Trophoblast cell (in vitro differentiated cells and primary cell): Measurements from ENCODE around the gene TMEM86B.

Source experiments
- DNase-seq, 2 donors: peaks; one replicate each; pipeline ENCODE4 v3.0.0-alpha.2; 2016
- H2AFZ ChIP-seq: 2 replicates; pipeline ENCODE4 v1.6.1; 2013; ENCODE audit warnings: low read length, moderate library complexity, mild to moderate bottlenecking; ENCODE audit not compliant: insufficient read depth, poor library complexity
- H2AK5ac ChIP-seq: 2 replicates; pipeline ENCODE4 v1.6.1; 2013; ENCODE audit warnings: mild to moderate bottlenecking, low read length
- H2BK120ac ChIP-seq: 2 replicates; pipeline ENCODE4 v1.6.1; 2013; ENCODE audit warnings: low read length, mild to moderate bottlenecking, moderate library complexity; ENCODE audit not compliant: insufficient read depth, poor library complexity
- H2BK12ac ChIP-seq: 2 replicates; pipeline ENCODE4 v1.6.1; 2013; ENCODE audit warnings: mild to moderate bottlenecking, low read length, moderate library complexity
- H2BK5ac ChIP-seq: 2 replicates; pipeline ENCODE4 v1.6.1; 2013; ENCODE audit warnings: low read length, low read depth, moderate library complexity, mild to moderate bottlenecking; ENCODE audit not compliant: poor library complexity
- H3K14ac ChIP-seq: 2 replicates; pipeline ENCODE4 v1.6.1; 2013; ENCODE audit warnings: mild to moderate bottlenecking, low read length
- H3K18ac ChIP-seq: 2 replicates; pipeline ENCODE4 v1.6.1; 2013; ENCODE audit warnings: mild to moderate bottlenecking, low read length
- H3K23ac ChIP-seq: 2 replicates; pipeline ENCODE4 v1.6.1; 2013; ENCODE audit warnings: low read length
- H3K27ac ChIP-seq: 2 replicates; pipeline ENCODE4 v1.5.1; 2013; ENCODE audit warnings: low read depth, mild to moderate bottlenecking, inconsistent platforms, low read length, moderate library complexity
- H3K27me3 ChIP-seq: 2 replicates; pipeline ENCODE4 v1.6.1; 2013; ENCODE audit warnings: inconsistent platforms, mild to moderate bottlenecking, low read length, moderate library complexity; ENCODE audit not compliant: insufficient read depth
- H3K36me3 ChIP-seq, 2 experiments: 1 replicate in 1 of 2; 2 replicates in 1 of 2; pipeline ENCODE4 v1.6.1; 2013; ENCODE audit warnings: low read length in 2 of 2, mild to moderate bottlenecking in 2 of 2, moderate library complexity in 1 of 2; ENCODE audit not compliant: insufficient read depth in 2 of 2, control insufficient read depth in 1 of 2
- H3K4ac ChIP-seq: 2 replicates; pipeline ENCODE4 v1.6.1; 2013; ENCODE audit warnings: low read depth, mild to moderate bottlenecking, low read length, moderate library complexity
- H3K4me1 ChIP-seq, 2 experiments: 1 replicate in 1 of 2; 2 replicates in 1 of 2; pipeline ENCODE4 v1.6.1; 2013; ENCODE audit warnings: low read length in 2 of 2, mild to moderate bottlenecking in 2 of 2, moderate library complexity in 1 of 2; ENCODE audit not compliant: insufficient read depth in 2 of 2, control insufficient read depth in 1 of 2
- H3K4me2 ChIP-seq: 2 replicates; pipeline ENCODE4 v1.6.1; 2013; ENCODE audit warnings: inconsistent platforms, mild to moderate bottlenecking, low read length, moderate library complexity
- H3K4me3 ChIP-seq: 2 replicates; pipeline ENCODE4 v1.5.1; 2013; ENCODE audit warnings: mild to moderate bottlenecking, low read depth, low read length, inconsistent platforms
- H3K79me1 ChIP-seq: one replicate; pipeline ENCODE4 v1.6.1; 2013; ENCODE audit warnings: low read length
- H3K79me2 ChIP-seq: 2 replicates; pipeline ENCODE4 v1.6.1; 2013; ENCODE audit warnings: low read length, mild to moderate bottlenecking; ENCODE audit not compliant: control insufficient read depth, insufficient read depth, poor library complexity
- H3K9ac ChIP-seq: 2 replicates; pipeline ENCODE4 v1.6.1; 2013; ENCODE audit warnings: mild to moderate bottlenecking, low read length
- H3K9me3 ChIP-seq: 2 replicates; pipeline ENCODE4 v1.6.1; 2013; ENCODE audit warnings: low read depth, mild to moderate bottlenecking, control low read depth, inconsistent platforms, low read length; ENCODE audit not compliant: insufficient read depth
- H4K12ac ChIP-seq: 2 replicates; pipeline ENCODE4 v1.6.1; 2013; ENCODE audit warnings: low read depth, mild to moderate bottlenecking, low read length, moderate library complexity
- H4K8ac ChIP-seq: 2 replicates; pipeline ENCODE4 v1.6.1; 2013; ENCODE audit warnings: low read depth, mild to moderate bottlenecking, low read length, moderate library complexity
- H4K91ac ChIP-seq: one replicate; pipeline ENCODE4 v1.6.1; 2013; ENCODE audit warnings: low read depth, mild to moderate bottlenecking, low read length, moderate library complexity
- WGBS: extraction: QIAGEN DNeasy Blood & Tissue Kit; methylation state at CpG from one replicate; pipeline ENCODE4 v1.1.7; 2013; ENCODE audit warnings: missing lambda C conversion rate; ENCODE audit not compliant: insufficient read length, insufficient coverage; ENCODE audit errors: extremely low coverage; 5-methylcytosine and 5-hydroxymethylcytosine counted together

Gene TMEM86B

GRCh38 chr19:55258828-55259539, 30.4 kb upstream of the TMEM86B start, which contains the start of gene PPP6R1:
Gene PPP6R1, minus strand, starts transcription at chr19:55259017. Its CDS starts 11,914 bp downstream, at chr19:55247103.
- peak within 1 kb of the TSS; percentile 85 for H4K91ac ChIP-seq
- peak within 1 kb of the TSS; percentile 92 for H2AK5ac ChIP-seq
- H3K9ac ChIP-seq, result peak within 1 kb of the TSS; percentile 92
- peak within 1 kb of the TSS; percentile 84 for H3K18ac ChIP-seq
- no peaks in the 10 kb centered on the region for H3K9me3 ChIP-seq
- H2AFZ ChIP-seq, result peak within 1 kb of the TSS; percentile 99
- H3K79me2 ChIP-seq, result peaks cover 33% of the 10 kb centered on the region
- WGBS, result no CpG with 5 or more reads among the region's 76 CpGs
- peaks cover 16 to 26% of the 10 kb centered on the region in 2 experiments for H3K4me1 ChIP-seq
- H3K14ac ChIP-seq, result peak within 1 kb of the TSS; percentile 93
- DNase-seq, result peak; percentile 98 to 100
- H2BK120ac ChIP-seq, result peak within 1 kb of the TSS; percentile 71
- peaks cover 13% of the 10 kb centered on the region for H3K79me1 ChIP-seq
- H2BK12ac ChIP-seq, result no peak within 1 kb of the TSS
- H4K8ac ChIP-seq, result peak within 1 kb of the TSS; percentile 97
- H3K23ac ChIP-seq, result no peak within 1 kb of the TSS
- H3K27me3 ChIP-seq, result no peaks in the 10 kb centered on the region
- H3K36me3 ChIP-seq, result peaks cover 0 to 4% of the 10 kb centered on the region in 2 experiments
- peak within 1 kb of the TSS; percentile 86 for H3K4me3 ChIP-seq
- peak within 1 kb of the TSS; percentile 77 for H2BK5ac ChIP-seq
- peak within 1 kb of the TSS; percentile 92 for H3K4me2 ChIP-seq
- peak within 1 kb of the TSS; percentile 92 for H4K12ac ChIP-seq
- peak within 1 kb of the TSS; percentile 85 for H3K27ac ChIP-seq
- peak within 1 kb of the TSS; percentile 97 for H3K4ac ChIP-seq

- Histone ChIP-seq H3K4me1 (peaks cover 16 to 26% of the 10 kb centered on the region in 2 experiments), H3K9ac (peak overlapping the region; percentile 87), H3K79me1 (peaks cover 13% of the 10 kb centered on the region), H2AFZ (peak overlapping the region; percentile 99), H3K18ac (peak overlapping the region; percentile 84), H2BK12ac (no peak overlapping the region), H3K27me3 (no peaks in the 10 kb centered on the region), H2AK5ac (peak overlapping the region; percentile 92), H4K12ac (peak overlapping the region; percentile 92), H2BK5ac (peak overlapping the region; percentile 77), H4K8ac (peak overlapping the region; percentile 97), H3K9me3 (no peaks in the 10 kb centered on the region), H3K4me2 (peak overlapping the region; percentile 92), H3K4me3 (peak overlapping the region; percentile 86), H3K36me3 (peaks cover 0 to 7% of the 10 kb centered on the region in 2 experiments), H2BK120ac (peak overlapping the region; percentile 71), H3K79me2 (peaks cover 33% of the 10 kb centered on the region), H3K14ac (peak overlapping the region; percentile 93), H3K4ac (peak overlapping the region; percentile 91), H3K27ac (peak overlapping the region; percentile 37), H4K91ac (peak overlapping the region; percentile 85), H3K23ac (no peak overlapping the region)
- WGBS, result no CpG with 5 or more reads among the region's 53 CpGs
- no peak for DNase-seq
These were observed 29.9 kb upstream of the TMEM86B start for GRCh38 chr19:55258476-55258827.

GRCh38 chr19:55257461-55258420, 29.2 kb upstream of the TMEM86B start:
- H3K9me3 ChIP-seq, result no peaks in the 10 kb centered on the region
- peaks cover 0 to 7% of the 10 kb centered on the region in 2 experiments for H3K36me3 ChIP-seq
- no peak overlapping the region for H4K91ac ChIP-seq
- H4K8ac ChIP-seq, result no peak overlapping the region
- H3K4me1 ChIP-seq, result peaks cover 16 to 26% of the 10 kb centered on the region in 2 experiments
- peak overlapping the region; percentile 15 for H2BK120ac ChIP-seq
- peak overlapping the region; percentile 86 for H3K4me3 ChIP-seq
- H3K27ac ChIP-seq, result no peak overlapping the region
- peak overlapping the region; percentile 51 for H3K14ac ChIP-seq
- H2AK5ac ChIP-seq, result peak overlapping the region; percentile 5
- H3K9ac ChIP-seq, result peak overlapping the region; percentile 92
- H3K79me2 ChIP-seq, result peaks cover 33% of the 10 kb centered on the region
- peak overlapping the region; percentile 97 for H3K4ac ChIP-seq
- H3K27me3 ChIP-seq, result no peaks in the 10 kb centered on the region
- H2AFZ ChIP-seq, result no peak overlapping the region
- no peak overlapping the region for H4K12ac ChIP-seq
- no peak overlapping the region for H2BK12ac ChIP-seq
- H3K23ac ChIP-seq, result no peak overlapping the region
- H3K4me2 ChIP-seq, result peak overlapping the region; percentile 92
- no peak overlapping the region for H2BK5ac ChIP-seq
- H3K79me1 ChIP-seq, result peaks cover 13% of the 10 kb centered on the region
- peak overlapping the region; percentile 8 for H3K18ac ChIP-seq
- no CpG with 5 or more reads among the region's 51 CpGs for WGBS
- DNase-seq, result peak in 1 of 2 donors; percentile 4
